Measurements from ENCODE around the gene MIDN. TPM values are rescaled to one million over a fixed set of nuclear protein-coding genes. Genes with fewer than 3 reads are reported as not detected.

The MIDN gene
- total and polyA plus RNA-seq, 4 donors, result 39.7 to 185 (median 58.7) TPM

GRCh38 chr19:1258707-1259205 lies 10.4 kb downstream of the MIDN start:
- Histone ChIP-seq H3K9me3 (ENCODE audit: control insufficient read depth in 4 of 4, insufficient read depth in 3 of 4, low read length in 3 of 4) (no peaks in the 10 kb centered on the region), H3K4me3 (no peak overlapping the region), H3K36me3 (ENCODE audit: control insufficient read depth in 4 of 4, insufficient read depth in 4 of 4, low read length in 4 of 4) (peaks cover 14 to 37% (median 23%) of the 10 kb centered on the region in 4 donors), H3K9ac (ENCODE audit: insufficient read depth in 1 of 2, low read length in 2 of 2) (no peak overlapping the region), H3K4me1 (ENCODE audit: control insufficient read depth in 5 of 5, insufficient read depth in 5 of 5, low read length in 5 of 5) (peaks cover 4 to 51% (median 27%) of the 10 kb centered on the region in 5 donors), H3K27me3 (ENCODE audit: control insufficient read depth in 3 of 3, insufficient read depth in 3 of 3, low read length in 2 of 3) (no peaks in the 10 kb centered on the region), H3K27ac (ENCODE audit: low read depth in 1 of 2, low read length in 1 of 2) (peak overlapping the region; percentile 83 to 97)
- no peak for TF ChIP-seq CTCF (IDR thresholded peaks at IDR 0.05; ENCODE audit: control extremely low read depth, extremely low read depth)
- no peak for ATAC-seq (ENCODE audit: insufficient read depth, low FRiP score)
- 13 to 25% methylated on average over 15 of the region's 15 CpGs for WGBS, 2 donors
- no peak for DNase-seq

DNA sequence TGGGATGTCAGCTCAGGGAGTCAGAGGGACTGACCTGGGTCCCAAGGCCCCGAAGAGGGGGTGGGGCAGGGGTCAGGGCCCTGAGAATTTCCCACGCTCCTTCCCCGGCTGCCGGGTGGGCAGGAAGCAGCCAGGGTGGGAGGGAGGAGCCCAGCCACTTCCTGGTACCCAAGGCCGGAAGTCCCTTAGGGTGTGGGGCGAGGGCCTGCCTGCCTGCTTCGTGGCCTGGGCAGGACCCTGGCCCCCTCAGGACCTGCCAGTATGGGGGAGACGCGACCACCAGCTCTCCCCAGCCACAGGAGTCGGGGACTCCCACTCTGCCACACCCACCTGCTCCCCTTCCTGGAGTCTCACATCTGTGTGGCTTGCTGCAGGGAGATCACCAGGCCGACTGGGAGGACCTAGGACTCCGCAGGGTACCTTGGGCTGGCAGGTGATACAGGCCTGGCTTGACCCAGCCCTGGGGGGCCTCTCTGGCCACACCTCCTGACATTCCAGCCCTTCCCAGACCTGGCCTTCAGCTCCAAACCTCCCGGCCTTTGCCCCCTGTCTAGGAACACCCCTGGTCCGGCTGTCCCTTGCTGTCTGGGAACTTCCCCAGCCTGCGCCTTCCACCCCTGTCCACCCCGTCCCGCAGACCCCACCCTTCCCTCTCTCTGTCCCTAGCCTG lies 11.0 kb downstream of the MIDN start:
- Histone ChIP-seq H3K36me3 (ENCODE audit: control insufficient read depth in 4 of 4, insufficient read depth in 4 of 4, low read length in 4 of 4) (peaks cover 13 to 31% (median 20%) of the 10 kb centered on the region in 4 donors), H3K9ac (ENCODE audit: insufficient read depth in 1 of 2, low read length in 2 of 2) (no peak overlapping the region), H3K9me3 (ENCODE audit: control insufficient read depth in 4 of 4, insufficient read depth in 3 of 4, low read length in 3 of 4) (no peaks in the 10 kb centered on the region), H3K4me1 (ENCODE audit: control insufficient read depth in 5 of 5, insufficient read depth in 5 of 5, low read length in 5 of 5) (peaks cover 0 to 45% (median 26%) of the 10 kb centered on the region in 5 donors), H3K27me3 (ENCODE audit: control insufficient read depth in 3 of 3, insufficient read depth in 3 of 3, low read length in 2 of 3) (no peaks in the 10 kb centered on the region), H3K4me3 (no peak overlapping the region), H3K27ac (ENCODE audit: low read depth in 1 of 2, low read length in 1 of 2) (peak overlapping the region; percentile 83 to 97)
- WGBS, 2 donors, result 7 to 11% methylated on average over 17 of the region's 17 CpGs
- ATAC-seq (ENCODE audit: insufficient read depth, low FRiP score), result no peak
- peak; percentile 56 to 72 (median 69) for DNase-seq
- TF ChIP-seq CTCF (IDR thresholded peaks at IDR 0.05; ENCODE audit: control extremely low read depth, extremely low read depth), result no peak

DNA sequence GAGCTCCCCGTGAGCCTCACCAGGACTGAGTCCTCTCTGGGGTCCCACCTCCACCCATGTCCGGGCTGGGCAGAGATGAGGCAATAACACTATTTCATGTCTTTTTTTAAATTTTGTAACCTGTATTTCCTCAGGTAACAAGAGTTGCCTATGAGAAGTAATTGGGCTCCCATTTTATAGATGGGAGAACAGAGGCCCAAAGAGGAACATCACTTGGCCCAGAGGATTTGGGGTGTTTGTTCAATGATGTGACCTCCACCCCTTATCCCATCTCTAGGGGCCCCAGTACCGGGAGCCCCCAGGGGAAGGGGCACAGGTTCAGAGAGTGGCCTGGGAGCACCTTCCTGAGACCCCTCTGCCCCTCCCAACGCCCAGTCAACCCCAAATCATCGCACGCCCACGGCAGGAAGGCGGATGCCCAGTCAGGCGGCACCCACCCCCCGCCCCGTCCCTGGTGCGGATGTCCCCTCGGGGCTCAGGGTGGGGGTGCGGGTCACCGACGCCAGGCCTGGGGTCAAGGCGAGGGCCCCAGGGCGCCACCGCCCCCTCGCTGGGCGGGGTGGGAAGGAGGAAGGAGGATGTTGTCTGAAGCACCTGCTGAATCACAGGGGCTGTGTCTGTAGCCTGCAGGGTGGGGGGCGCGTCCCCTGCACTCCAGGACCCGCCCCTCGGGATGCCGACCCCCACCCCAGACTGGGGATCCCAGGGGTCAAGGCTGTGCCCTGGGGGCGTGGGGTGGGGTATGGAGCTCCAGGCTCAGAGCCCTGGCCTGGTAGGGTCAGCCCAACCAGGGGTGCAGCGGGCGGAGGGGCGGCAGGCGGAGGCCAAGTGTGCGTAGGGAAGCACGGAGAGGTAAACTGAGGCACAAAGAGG lies 11.7 kb downstream of the MIDN start:
- no peak for TF ChIP-seq CTCF (IDR thresholded peaks at IDR 0.05; ENCODE audit: control extremely low read depth, extremely low read depth)
- H3K9ac ChIP-seq (ENCODE audit: insufficient read depth in 1 of 2, low read length in 2 of 2), result no peak overlapping the region
- no peak for ATAC-seq (ENCODE audit: insufficient read depth, low FRiP score)
- H3K4me3 ChIP-seq, result no peak overlapping the region
- peaks cover 0 to 40% (median 26%) of the 10 kb centered on the region in 5 donors for H3K4me1 ChIP-seq (ENCODE audit: control insufficient read depth in 5 of 5, insufficient read depth in 5 of 5, low read length in 5 of 5)
- peak in 2 of 3 donors; percentile 22 to 33 for DNase-seq
- WGBS, 2 donors, result 10 to 17% methylated on average over 27 to 33 of the region's 33 CpGs
- peak overlapping the region; percentile 83 to 97 for H3K27ac ChIP-seq (ENCODE audit: low read depth in 1 of 2, low read length in 1 of 2)
- peaks cover 7 to 24% (median 13%) of the 10 kb centered on the region in 4 donors for H3K36me3 ChIP-seq (ENCODE audit: control insufficient read depth in 4 of 4, insufficient read depth in 4 of 4, low read length in 4 of 4)
- H3K27me3 ChIP-seq (ENCODE audit: control insufficient read depth in 3 of 3, insufficient read depth in 3 of 3, low read length in 2 of 3), result no peaks in the 10 kb centered on the region
- H3K9me3 ChIP-seq (ENCODE audit: control insufficient read depth in 4 of 4, insufficient read depth in 3 of 4, low read length in 3 of 4), result no peaks in the 10 kb centered on the region
